WTC11 (cell line): ENCODE measurements around the gene KLK12. TPM values are rescaled to one million over a fixed set of nuclear protein-coding genes. Genes with fewer than 3 reads are reported as not detected.
"Not testable (repeated sequence)": the region's sequence is repeated elsewhere in the genome, so short reads cannot be mapped to it uniquely, and the experiment has no call there.

Experiments used
- ATAC-seq: fragments of 200-7000 bp; cut with Tn5 transposase; 2 replicates; pipeline ENCODE4 v1.10.0; 2021; ENCODE audit warnings: mild to moderate bottlenecking, moderate library complexity
- CTCF ChIA-PET: fragments of 300-600 bp; sonication (Branson Sonifier 250); formaldehyde crosslinking; loops from one replicate; lab custom pipeline; 2021; ENCODE audit warnings: antibody characterized with exemption; lab: Charles Lee
- POLR2A ChIA-PET: fragments of 350-600 bp; sonication (Branson Sonifier 250); formaldehyde crosslinking; loops from one replicate; lab custom pipeline; 2021; ENCODE audit warnings: antibody characterized with exemption; lab: Charles Lee
- DNase-seq: peaks from one replicate; pipeline ENCODE4 v3.0.0; 2021; ENCODE audit warnings: low spot score
- H3K27ac Mint-ChIP-seq: 2 replicates; pipeline ENCODE4 v1.8.0; 2021; ENCODE audit warnings: mixed read lengths
- H3K27me3 Mint-ChIP-seq: 2 replicates; pipeline ENCODE4 v1.8.0; 2021; ENCODE audit warnings: low read depth, mild to moderate bottlenecking, moderate library complexity, mixed read lengths
- H3K36me3 Mint-ChIP-seq: 2 replicates; pipeline ENCODE4 v1.8.0; 2021; ENCODE audit warnings: mixed read lengths
- H3K4me1 Mint-ChIP-seq: 2 replicates; pipeline ENCODE4 v1.8.0; 2022; ENCODE audit warnings: mixed read lengths
- H3K4me3 Mint-ChIP-seq: 2 replicates; pipeline ENCODE4 v1.8.0; 2021; ENCODE audit warnings: mild to moderate bottlenecking, moderate library complexity, mixed read lengths
- H3K9me3 Mint-ChIP-seq: 2 replicates; pipeline ENCODE4 v1.8.0; 2021; ENCODE audit warnings: mixed read lengths
- EMX1 ChIP-seq: fragments of 250-450 bp; sonication (Bioruptor Pico); IDR thresholded peaks from 2 replicates; pipeline ENCODE4 v1.8.0; 2021; ENCODE audit warnings: mild to moderate bottlenecking
- KAT7 ChIP-seq: sonication (generic); formaldehyde crosslinking; IDR thresholded peaks from 2 replicates; pipeline ENCODE4 v1.8.1; 2023; ENCODE audit warnings: missing genetic modification reagents, mild to moderate bottlenecking, borderline replicate concordance
- NFATC4 ChIP-seq: fragments of 250-450 bp; sonication (Bioruptor Pico); IDR thresholded peaks from 2 replicates; pipeline ENCODE4 v1.9.0; 2021; ENCODE audit warnings: mild to moderate bottlenecking
- NFYB ChIP-seq: sonication (generic); formaldehyde crosslinking; conservative IDR thresholded peaks from 2 replicates; pipeline ENCODE4 v1.8.0; 2022; ENCODE audit warnings: low read depth, missing genetic modification reagents
- NR2C2 ChIP-seq: sonication (generic); formaldehyde crosslinking; IDR thresholded peaks from 2 replicates; pipeline ENCODE4 v1.8.0; 2022; ENCODE audit warnings: mild to moderate bottlenecking, missing genetic modification reagents
- OVOL2 ChIP-seq: fragments of 250-450 bp; sonication (Bioruptor Pico); IDR thresholded peaks from 2 replicates; pipeline ENCODE4 v1.9.0; 2021; ENCODE audit warnings: mild to moderate bottlenecking, borderline replicate concordance
- PRRX2 ChIP-seq: fragments of 250-450 bp; sonication (Bioruptor Pico); IDR thresholded peaks from 2 replicates; pipeline ENCODE4 v1.8.0; 2021; ENCODE audit warnings: mild to moderate bottlenecking
- ZNF263 ChIP-seq: sonication (generic); formaldehyde crosslinking; IDR thresholded peaks from 2 replicates; pipeline ENCODE4 v1.8.1; 2022; ENCODE audit warnings: low read depth, mild to moderate bottlenecking, moderate library complexity, missing genetic modification reagents
- total RNA-seq: library from RNA; stranded (reverse); gene quantifications from 3 replicates; pipeline ENCODE4 v1.2.3, GENCODE V29; 2021
- TF ChIP-seq, protein P1 (sequence below): sonication (generic); formaldehyde crosslinking; IDR thresholded peaks from 2 replicates; pipeline ENCODE4 v1.8.0; 2022; ENCODE audit warnings: mild to moderate bottlenecking, missing genetic modification reagents
- TF ChIP-seq, protein P2 (sequence below): sonication (generic); formaldehyde crosslinking; IDR thresholded peaks from 2 replicates; pipeline ENCODE4 v1.8.1; 2023; ENCODE audit warnings: mild to moderate bottlenecking, missing genetic modification reagents, moderate library complexity
- TF ChIP-seq, protein P3 (sequence below): sonication (generic); formaldehyde crosslinking; IDR thresholded peaks from 2 replicates; pipeline ENCODE4 v1.8.0; 2022; ENCODE audit warnings: mild to moderate bottlenecking, missing genetic modification reagents
- TF ChIP-seq, protein P4 (sequence below): fragments of 250-450 bp; sonication (Bioruptor Pico); IDR thresholded peaks from 2 replicates; pipeline ENCODE4 v1.8.0; 2021; ENCODE audit warnings: mild to moderate bottlenecking
- TF ChIP-seq, protein P5 (sequence below): sonication (generic); formaldehyde crosslinking; IDR thresholded peaks from 2 replicates; pipeline ENCODE4 v1.8.1; 2022; ENCODE audit warnings: low read depth, mild to moderate bottlenecking, moderate library complexity, missing genetic modification reagents, borderline replicate concordance
- TF ChIP-seq, protein P6 (sequence below): fragments of 250-450 bp; sonication (Bioruptor Pico); IDR thresholded peaks from 2 replicates; pipeline ENCODE4 v1.9.0; 2021; ENCODE audit warnings: mild to moderate bottlenecking, borderline replicate concordance

The KLK12 gene
- total RNA-seq, 1 experiment from 2014 or later = not detected

DNA sequence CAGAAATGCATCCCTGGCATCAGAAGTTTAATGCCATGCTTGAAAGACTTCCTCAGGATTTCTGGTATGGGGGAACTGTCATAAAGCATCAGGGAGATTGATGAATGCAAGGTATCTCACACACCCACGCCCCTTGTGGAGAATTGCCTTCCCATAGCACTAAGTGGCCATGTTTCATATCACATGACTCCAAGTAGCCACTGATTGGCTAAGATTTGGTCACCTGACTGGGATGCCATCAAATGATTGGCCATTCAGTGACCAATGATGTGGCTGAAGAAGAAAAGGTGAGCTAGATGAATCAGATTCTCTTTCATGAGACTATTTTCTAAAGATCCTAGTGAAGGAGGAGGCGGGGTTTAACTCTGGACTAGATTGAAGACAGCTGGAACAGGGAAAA is 40.7 kb downstream of the KLK12 start:
- Mint-ChIP-seq H3K9me3 (peaks cover 10% of the 10 kb centered on the region), H3K4me1 (no peaks in the 10 kb centered on the region), H3K27ac (no peak overlapping the region), H3K27me3 (peaks cover 49% of the 10 kb centered on the region), H3K4me3 (no peak overlapping the region), H3K36me3 (0 out of 2 replicates have a peak, but pooled peaks cover 3% of the 10 kb centered on the region)
- ATAC-seq = no peak; the same call in 1 of the 2 replicates
- no peak for DNase-seq
- ChIA-PET CTCF (interaction anchor here (1.9 kb wide), 1 partner anchor 22 kb away, joined by 5 read pairs; no protein-coding TSS in a partner anchor), POLR2A (no interaction called here)
- TF ChIP-seq, protein P1, sequence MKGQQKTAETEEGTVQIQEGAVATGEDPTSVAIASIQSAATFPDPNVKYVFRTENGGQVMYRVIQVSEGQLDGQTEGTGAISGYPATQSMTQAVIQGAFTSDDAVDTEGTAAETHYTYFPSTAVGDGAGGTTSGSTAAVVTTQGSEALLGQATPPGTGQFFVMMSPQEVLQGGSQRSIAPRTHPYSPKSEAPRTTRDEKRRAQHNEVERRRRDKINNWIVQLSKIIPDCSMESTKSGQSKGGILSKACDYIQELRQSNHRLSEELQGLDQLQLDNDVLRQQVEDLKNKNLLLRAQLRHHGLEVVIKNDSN (CRISPR knock-in tag) = peak; percentile 83
- TF ChIP-seq NR2C2 (CRISPR knock-in tag) (no peak), ZNF263 (CRISPR knock-in tag) (no peak), NFYB (CRISPR knock-in tag) (peak; percentile 66)
- TF ChIP-seq, protein P2, sequence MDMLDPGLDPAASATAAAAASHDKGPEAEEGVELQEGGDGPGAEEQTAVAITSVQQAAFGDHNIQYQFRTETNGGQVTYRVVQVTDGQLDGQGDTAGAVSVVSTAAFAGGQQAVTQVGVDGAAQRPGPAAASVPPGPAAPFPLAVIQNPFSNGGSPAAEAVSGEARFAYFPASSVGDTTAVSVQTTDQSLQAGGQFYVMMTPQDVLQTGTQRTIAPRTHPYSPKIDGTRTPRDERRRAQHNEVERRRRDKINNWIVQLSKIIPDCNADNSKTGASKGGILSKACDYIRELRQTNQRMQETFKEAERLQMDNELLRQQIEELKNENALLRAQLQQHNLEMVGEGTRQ (CRISPR knock-in tag) = peak; percentile 88

DNA sequence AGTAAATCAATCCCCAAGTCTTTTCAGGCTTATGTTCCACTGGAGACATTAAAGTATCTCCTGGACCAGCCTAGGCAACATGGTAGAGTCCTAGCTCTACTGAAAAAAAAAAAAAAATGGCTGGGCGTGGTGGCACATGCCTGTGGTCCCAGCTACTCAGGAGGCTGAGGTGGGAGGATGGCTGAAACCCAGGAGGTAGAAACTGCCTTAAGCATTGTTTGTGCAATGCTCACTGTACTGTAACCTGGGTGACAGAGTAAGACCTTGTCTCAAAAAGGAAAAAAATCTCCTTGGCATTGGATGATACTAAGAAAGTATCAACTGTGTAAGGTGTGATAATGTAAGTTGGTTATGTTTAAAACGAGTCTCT is 42.2 kb downstream of the KLK12 start:
- H3K9me3 Mint-ChIP-seq = peaks cover 10% of the 10 kb centered on the region
- no peak overlapping the region for H3K4me3 Mint-ChIP-seq
- H3K36me3 Mint-ChIP-seq = 0 out of 2 replicates have a peak, but pooled peaks cover 3% of the 10 kb centered on the region
- ChIA-PET POLR2A (no interaction called here), CTCF (interaction anchor here (0.6 to 2.2 kb wide), 4 partner anchors 24 to 268 kb away, joined by 3 to 8 read pairs (median 4); no protein-coding TSS in a partner anchor)
- no peaks in the 10 kb centered on the region for H3K4me1 Mint-ChIP-seq
- ATAC-seq (no peak), DNase-seq (no peak)
- H3K27ac Mint-ChIP-seq = no peak overlapping the region
- peaks cover 50% of the 10 kb centered on the region for H3K27me3 Mint-ChIP-seq
- TF ChIP-seq OVOL2 (CRISPR knock-in tag) (no peak), KAT7 (CRISPR knock-in tag) (no peak), NR2C2 (CRISPR knock-in tag) (no peak), NFATC4 (CRISPR knock-in tag) (no peak), PRRX2 (CRISPR knock-in tag) (no peak)
- TF ChIP-seq, protein P3, sequence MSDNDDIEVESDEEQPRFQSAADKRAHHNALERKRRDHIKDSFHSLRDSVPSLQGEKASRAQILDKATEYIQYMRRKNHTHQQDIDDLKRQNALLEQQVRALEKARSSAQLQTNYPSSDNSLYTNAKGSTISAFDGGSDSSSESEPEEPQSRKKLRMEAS (CRISPR knock-in tag) = no peak
- TF ChIP-seq, protein P4, sequence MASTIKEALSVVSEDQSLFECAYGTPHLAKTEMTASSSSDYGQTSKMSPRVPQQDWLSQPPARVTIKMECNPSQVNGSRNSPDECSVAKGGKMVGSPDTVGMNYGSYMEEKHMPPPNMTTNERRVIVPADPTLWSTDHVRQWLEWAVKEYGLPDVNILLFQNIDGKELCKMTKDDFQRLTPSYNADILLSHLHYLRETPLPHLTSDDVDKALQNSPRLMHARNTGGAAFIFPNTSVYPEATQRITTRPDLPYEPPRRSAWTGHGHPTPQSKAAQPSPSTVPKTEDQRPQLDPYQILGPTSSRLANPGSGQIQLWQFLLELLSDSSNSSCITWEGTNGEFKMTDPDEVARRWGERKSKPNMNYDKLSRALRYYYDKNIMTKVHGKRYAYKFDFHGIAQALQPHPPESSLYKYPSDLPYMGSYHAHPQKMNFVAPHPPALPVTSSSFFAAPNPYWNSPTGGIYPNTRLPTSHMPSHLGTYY (CRISPR knock-in tag) = no peak
- TF ChIP-seq, protein P5, sequence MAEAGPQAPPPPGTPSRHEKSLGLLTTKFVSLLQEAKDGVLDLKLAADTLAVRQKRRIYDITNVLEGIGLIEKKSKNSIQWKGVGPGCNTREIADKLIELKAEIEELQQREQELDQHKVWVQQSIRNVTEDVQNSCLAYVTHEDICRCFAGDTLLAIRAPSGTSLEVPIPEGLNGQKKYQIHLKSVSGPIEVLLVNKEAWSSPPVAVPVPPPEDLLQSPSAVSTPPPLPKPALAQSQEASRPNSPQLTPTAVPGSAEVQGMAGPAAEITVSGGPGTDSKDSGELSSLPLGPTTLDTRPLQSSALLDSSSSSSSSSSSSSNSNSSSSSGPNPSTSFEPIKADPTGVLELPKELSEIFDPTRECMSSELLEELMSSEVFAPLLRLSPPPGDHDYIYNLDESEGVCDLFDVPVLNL (CRISPR knock-in tag) = no peak

DNA sequence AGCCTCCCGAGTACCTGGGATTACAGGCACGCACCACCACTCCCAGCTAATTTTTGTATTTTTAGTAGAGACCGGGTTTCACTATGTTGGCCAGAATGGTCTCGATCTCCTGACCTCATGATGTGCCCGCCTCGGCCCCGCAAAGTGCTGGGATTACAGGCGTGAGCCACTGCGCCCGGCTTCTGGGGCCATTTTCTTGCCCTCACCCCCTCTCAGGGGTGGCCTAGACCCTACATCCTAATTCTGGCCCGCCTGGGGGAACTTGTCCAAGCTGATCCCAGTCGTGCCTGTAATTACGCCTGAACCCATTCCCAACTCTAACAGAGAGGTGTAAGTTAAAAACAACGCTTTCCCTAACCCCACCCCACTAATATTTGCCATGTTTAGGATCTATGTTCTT is 50.4 kb downstream of the KLK12 start:
- CTCF ChIA-PET = interaction anchor here (0.6 to 1.2 kb wide), 6 partner anchors 18 to 110 kb away, joined by 3 to 10 read pairs (median 4); no protein-coding TSS in a partner anchor
- ATAC-seq = not testable (repeated sequence)

DNA sequence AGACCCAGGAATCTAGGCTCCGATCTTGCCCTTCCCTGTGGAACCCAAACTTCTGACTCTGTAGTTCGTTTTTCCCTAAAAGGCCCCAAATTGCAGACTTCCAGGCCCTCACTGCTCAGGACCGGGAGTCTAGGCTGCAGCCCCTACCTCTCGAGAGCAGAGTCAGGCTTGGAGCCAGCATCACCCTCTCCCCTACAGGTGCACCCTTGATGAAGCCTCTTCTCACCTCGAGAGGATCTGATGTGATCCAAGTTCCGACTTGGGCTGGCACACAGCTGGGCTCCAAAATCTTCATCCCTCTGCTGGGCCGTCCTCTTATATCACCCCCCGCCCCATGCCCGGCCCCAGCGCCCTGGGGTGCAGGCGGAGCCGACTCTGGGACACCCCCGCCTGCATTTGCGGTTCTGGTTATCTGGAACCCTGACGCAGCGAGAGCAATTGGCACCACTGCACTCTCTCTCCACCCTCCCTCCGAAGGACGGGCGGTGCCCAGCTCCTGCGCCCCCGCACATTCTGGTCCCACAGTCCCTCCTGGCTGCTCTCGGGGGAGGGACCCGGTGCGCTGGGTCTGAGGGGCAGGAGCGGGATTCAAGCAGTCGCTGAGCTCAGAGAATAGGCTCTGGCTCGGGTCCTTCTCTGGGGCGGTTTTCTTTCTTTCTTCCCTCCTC is 51.0 kb downstream of the KLK12 start, which contains the start of gene KLK7:
Gene KLK7 (minus strand): TSS at position 293 of the 668 bp plus-strand sequence. CDS start 1,518 bp downstream, outside the sequence.
- no peaks in the 10 kb centered on the region for H3K36me3 Mint-ChIP-seq
- no peak within 1 kb of the TSS for H3K27ac Mint-ChIP-seq
- CTCF ChIA-PET = interaction anchor here (0.6 to 1.2 kb wide), 6 partner anchors 19 to 111 kb away, joined by 3 to 10 read pairs (median 4); no protein-coding TSS in a partner anchor
- ATAC-seq = peak; percentile 61
- DNase-seq = no peak
- peaks cover 14% of the 10 kb centered on the region for H3K4me1 Mint-ChIP-seq
- H3K9me3 Mint-ChIP-seq = peaks cover 3% of the 10 kb centered on the region; the same call in 1 of the 2 replicates
- peak within 1 kb of the TSS; percentile 65 for H3K4me3 Mint-ChIP-seq
- POLR2A ChIA-PET = no interaction called here
- peaks cover 70% of the 10 kb centered on the region for H3K27me3 Mint-ChIP-seq
- TF ChIP-seq, protein P6, sequence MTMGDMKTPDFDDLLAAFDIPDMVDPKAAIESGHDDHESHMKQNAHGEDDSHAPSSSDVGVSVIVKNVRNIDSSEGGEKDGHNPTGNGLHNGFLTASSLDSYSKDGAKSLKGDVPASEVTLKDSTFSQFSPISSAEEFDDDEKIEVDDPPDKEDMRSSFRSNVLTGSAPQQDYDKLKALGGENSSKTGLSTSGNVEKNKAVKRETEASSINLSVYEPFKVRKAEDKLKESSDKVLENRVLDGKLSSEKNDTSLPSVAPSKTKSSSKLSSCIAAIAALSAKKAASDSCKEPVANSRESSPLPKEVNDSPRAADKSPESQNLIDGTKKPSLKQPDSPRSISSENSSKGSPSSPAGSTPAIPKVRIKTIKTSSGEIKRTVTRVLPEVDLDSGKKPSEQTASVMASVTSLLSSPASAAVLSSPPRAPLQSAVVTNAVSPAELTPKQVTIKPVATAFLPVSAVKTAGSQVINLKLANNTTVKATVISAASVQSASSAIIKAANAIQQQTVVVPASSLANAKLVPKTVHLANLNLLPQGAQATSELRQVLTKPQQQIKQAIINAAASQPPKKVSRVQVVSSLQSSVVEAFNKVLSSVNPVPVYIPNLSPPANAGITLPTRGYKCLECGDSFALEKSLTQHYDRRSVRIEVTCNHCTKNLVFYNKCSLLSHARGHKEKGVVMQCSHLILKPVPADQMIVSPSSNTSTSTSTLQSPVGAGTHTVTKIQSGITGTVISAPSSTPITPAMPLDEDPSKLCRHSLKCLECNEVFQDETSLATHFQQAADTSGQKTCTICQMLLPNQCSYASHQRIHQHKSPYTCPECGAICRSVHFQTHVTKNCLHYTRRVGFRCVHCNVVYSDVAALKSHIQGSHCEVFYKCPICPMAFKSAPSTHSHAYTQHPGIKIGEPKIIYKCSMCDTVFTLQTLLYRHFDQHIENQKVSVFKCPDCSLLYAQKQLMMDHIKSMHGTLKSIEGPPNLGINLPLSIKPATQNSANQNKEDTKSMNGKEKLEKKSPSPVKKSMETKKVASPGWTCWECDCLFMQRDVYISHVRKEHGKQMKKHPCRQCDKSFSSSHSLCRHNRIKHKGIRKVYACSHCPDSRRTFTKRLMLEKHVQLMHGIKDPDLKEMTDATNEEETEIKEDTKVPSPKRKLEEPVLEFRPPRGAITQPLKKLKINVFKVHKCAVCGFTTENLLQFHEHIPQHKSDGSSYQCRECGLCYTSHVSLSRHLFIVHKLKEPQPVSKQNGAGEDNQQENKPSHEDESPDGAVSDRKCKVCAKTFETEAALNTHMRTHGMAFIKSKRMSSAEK (CRISPR knock-in tag) = no peak
- TF ChIP-seq, protein P3 (CRISPR knock-in tag) = no peak
- TF ChIP-seq EMX1 (CRISPR knock-in tag) = no peak

More for the DNA sequence above, 50.4 kb downstream of the KLK12 start:
- H3K36me3 Mint-ChIP-seq, H3K4me1 Mint-ChIP-seq, H3K9me3 Mint-ChIP-seq, DNase-seq, H3K27ac Mint-ChIP-seq, POLR2A ChIA-PET: not testable (repeated sequence)
- Mint-ChIP-seq H3K4me3 (peak overlapping the region; percentile 65), H3K27me3 (peaks cover 76% of the 10 kb centered on the region)
